T-helper 9 cell (primary cell): ENCODE measurements around the gene CDC14B.

Experiments used
- DNase-seq: peaks from one replicate; pipeline ENCODE4 v3.0.0-alpha.2; 2020

CDC14B gene

GRCh38 chr9:96480736-96481135 is 138.9 kb downstream of the CDC14B start:
- DNase-seq, result no peak

DNA sequence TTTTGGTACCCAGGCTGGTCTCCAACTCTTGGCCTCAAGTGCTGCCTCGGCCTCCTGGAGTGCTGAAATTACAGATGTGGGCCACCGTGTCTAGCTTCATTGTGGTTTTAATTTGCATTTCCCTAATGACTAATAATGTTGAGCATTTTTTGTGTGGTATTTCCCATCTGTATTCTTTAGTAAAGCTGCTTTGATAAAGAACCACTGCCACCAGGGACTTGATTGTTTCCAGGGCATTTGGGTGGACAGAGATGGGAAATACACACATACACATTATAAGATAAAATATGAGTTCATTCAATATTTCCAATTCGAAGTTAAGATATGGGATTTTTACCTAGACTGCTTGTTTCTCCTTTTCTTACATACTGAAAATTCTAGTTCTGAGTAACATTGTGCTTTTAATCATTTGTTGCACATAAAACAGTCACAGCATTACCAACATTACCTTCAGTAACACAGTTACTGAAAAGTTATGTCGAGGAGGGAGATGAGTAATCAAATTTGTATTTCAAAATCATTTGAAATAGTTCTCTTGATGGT is 140.7 kb downstream of the CDC14B start:
- no peak for DNase-seq

DNA sequence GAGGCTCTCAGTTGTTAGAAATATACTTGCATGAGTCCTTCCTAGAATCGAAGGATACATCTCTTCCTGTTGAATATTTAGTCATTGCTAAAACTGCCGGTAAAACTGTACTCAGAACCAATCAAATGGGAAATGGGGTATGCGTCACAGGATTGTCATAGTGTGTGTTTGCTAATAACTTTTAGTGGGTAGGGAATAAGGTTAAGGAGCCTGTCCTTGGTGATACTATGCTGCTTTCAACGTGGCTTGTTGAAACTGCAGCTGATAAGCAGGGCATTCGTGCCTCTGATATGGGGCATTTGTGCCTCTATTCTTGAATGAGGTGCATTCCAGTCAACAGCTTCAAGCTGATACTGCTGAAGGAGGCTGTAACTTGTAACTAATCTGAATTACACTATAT is 143.1 kb downstream of the CDC14B start:
- DNase-seq, result no peak

- no peak for DNase-seq
These were observed 143.6 kb downstream of the CDC14B start for GRCh38 chr9:96476013-96476412.

GRCh38 chr9:96467784-96468183 is 151.9 kb downstream of the CDC14B start:
- DNase-seq, result no peak

DNA sequence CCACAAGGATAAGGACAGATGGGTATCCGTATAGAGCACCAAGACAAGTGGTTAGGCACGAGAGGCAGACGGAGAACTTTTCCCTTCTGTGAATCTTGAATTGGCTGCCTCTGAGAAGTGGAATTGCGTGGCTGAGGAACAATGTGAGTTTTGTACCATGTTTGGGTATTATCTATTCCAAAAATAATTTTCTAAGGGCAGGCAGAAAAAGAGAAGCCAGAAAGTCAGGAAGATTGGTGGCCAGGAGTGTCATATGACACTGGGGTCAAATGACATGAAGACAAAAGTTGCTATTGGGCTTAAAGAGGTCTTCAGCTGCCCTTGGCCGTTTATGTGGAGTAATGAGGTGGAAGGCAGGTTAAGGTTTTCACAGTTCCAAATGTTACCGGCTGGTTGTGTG is 155.2 kb downstream of the CDC14B start:
- DNase-seq, result no peak

DNA sequence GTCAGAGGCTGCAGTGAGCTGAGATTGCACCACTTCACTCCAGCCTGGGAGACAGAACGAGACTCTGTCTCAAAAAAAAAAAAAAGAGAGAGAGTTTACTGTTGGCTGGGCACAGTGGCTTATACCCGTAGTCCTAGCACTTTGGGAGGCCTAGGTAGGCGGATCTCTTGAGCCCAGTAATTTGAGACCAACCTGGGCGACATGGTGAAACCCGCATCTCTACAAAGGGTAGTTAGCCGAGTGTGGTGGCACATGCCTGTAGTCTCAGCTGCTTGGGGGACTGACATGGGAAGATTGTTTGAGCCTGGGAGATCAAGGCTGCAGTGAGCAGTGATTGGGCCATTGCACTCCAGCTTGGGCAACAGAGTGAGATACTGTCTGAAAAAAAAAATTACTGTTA is 157.1 kb downstream of the CDC14B start:
- DNase-seq, result no peak

DNA sequence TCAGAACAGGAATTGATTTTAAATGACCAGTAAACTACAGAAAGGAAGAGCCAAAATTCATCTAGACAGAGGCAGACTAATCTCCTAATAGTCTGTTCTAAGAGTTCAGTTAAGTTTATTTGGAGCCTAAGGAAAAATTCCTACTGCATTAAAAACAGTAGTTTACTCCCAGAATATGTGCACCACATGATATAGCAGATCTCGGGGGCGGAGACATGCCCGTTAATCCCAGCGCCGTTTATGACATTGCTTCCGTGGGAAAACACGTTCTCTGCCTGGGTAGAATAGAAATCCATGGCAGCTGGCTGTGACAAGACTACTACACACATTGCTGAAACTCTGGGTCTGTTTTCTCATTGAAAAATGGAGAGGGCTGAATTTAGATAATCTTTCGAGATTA is 158.3 kb downstream of the CDC14B start:
- no peak for DNase-seq

GRCh38 chr9:96460882-96461281 is 158.8 kb downstream of the CDC14B start:
- DNase-seq, result no peak

DNA sequence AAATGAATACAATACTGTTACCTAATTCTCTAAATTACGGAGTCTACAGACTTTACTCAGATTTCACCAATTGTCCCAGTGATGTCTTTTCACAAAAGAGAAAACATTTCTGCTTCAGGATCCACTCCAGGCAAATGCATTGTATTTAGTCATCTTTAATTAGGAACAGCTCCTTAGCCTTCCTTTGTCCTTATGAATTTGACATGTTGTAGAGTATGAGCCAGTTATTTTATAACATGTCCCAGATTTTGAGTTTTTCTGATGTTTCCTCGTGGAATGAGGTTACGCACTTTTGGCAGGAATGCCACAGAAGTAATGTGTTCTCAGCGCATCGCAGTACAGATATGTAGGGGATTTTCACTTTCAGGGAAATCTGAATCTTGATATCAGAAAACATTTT is 159.2 kb downstream of the CDC14B start:
- no peak for DNase-seq

DNA sequence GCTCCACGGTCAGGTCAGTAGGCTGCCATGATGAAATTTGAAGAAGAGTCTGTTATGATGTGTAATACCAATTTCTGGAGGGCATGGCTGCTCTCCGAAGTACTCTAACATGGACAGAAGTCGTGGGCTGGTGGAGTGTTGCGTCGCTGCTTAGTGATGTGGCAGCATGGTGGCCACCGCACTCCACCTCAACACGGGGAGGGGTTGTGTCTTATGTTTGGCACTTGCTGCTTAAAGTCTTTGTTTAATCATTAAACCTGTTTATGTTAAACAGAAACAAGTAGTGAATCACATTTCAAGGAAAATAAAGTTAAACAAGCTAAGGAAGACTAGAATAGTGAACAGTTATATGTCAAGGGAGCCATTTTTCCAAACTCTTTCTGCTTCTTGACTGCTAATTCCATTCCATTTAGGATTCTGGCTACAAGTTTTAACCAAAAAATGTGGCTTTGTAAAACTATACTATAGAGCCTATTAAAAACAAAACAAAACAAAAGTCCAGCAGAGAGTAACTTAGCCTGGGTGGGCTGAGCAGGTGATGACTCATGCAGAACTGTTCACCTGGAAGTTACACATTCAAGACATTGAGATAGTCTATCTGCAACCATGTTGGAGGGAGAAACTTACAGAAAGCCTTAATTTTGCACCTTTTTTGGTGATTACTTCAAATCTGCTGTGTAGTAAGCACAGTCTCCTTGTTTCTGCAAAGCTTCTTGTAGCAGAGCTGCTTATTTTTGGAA is 160.2 kb downstream of the CDC14B start:
- DNase-seq, result no peak

- DNase-seq, result no peak
These were observed 161.4 kb downstream of the CDC14B start for GRCh38 chr9:96458226-96458625.

- no peak for DNase-seq
These were observed 162.4 kb downstream of the CDC14B start for GRCh38 chr9:96457266-96457665.

DNA sequence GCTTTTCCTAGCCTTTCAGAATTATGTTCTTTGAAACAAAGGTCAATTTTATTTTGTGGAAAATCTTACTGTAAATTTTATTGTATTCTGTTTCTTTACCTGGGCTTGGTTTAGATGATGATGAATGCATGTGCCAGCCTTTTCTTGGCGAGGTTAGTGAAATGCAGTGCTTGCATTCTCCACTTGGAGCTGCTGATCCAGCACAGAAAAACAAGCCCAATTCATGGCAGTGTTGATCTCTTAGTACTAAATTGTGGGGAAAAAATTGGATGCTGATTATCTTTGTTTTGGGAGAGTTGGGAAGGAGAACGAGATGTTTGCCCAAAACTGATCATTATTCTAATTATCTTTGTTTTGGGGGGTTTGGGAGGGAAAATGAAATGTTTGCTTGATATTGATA is 166.0 kb downstream of the CDC14B start:
- DNase-seq, result no peak

DNA sequence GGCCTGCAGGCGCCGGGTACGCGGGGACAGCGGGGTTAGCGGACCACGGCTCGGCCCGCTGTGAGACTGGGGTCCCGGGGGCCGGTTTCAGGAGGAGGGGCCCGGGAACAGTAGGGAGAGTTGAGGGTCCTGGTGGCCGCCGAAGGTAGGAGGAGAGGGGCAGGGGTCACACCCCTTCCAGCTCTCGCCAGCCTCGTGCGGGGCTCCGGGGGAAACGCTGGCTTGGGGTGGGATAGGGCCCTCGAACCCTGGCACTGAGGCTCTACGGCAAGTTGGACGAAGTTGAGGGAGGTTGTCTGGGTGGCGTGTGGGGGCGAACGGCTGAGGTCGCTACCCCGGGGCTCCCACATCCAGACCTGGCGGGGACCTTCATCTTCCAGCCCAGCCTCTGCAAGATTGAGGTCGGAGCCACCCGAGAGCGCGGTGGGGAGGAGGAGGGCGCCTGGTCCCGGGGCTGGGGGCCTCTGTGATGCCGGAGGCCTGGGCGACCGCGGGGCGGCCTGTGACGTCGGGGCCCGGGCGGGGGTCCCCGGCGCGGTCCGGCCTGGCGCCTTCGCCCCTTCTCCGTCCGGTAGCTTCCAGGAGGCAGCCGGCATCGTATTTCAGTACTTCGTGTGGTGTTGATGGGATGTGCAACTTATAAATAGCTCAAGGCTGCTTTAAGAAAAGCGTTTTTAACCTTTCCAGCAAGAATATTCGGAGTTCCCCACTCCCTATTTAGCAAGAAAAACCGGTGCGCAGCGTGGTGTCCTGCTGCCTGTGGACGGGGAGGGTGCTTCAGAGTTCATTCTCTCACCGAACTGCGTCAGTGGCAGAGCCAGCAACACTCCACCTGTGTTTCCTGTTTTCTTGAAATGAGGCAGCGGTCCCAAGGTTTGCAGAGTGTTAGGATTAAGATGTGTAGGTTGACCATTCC is 168.8 kb downstream of the CDC14B start:
- peak; percentile 34 for DNase-seq
